HG03175 (cell line): ENCODE data around the gene TECR.
"Not testable (repeated sequence)": the region's sequence is repeated elsewhere in the genome, so short reads cannot be mapped to it uniquely, and the experiment has no call there.

Experiments
- ATAC-seq: cut with Tn5 transposase; IDR thresholded peaks from one replicate; pipeline ENCODE4 v1.9.1; 2021; ENCODE audit warnings: mild to moderate bottlenecking, moderate library complexity; ENCODE audit not compliant: unreplicated experiment

TECR gene

DNA sequence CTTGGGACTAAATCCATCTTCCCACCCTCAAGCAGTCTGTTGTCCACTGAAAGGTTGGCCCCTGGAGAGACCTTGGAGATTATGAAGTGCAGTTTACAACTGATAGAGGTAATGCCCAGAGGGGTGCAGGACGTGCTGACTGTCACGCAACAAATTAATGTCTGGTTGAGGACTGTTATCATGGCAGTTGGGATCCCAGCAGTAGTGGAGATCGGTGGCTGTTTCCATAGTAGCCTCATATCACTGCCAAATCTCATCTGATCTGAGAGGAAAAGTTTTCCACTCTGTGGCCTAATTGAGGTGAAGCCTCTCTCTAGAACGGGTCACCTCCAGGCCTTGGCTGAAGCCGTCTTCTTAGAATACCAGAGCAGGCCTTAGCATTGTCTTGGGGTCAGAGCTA lies 4.1 kb downstream of the TECR start:
- no peak for ATAC-seq

DNA sequence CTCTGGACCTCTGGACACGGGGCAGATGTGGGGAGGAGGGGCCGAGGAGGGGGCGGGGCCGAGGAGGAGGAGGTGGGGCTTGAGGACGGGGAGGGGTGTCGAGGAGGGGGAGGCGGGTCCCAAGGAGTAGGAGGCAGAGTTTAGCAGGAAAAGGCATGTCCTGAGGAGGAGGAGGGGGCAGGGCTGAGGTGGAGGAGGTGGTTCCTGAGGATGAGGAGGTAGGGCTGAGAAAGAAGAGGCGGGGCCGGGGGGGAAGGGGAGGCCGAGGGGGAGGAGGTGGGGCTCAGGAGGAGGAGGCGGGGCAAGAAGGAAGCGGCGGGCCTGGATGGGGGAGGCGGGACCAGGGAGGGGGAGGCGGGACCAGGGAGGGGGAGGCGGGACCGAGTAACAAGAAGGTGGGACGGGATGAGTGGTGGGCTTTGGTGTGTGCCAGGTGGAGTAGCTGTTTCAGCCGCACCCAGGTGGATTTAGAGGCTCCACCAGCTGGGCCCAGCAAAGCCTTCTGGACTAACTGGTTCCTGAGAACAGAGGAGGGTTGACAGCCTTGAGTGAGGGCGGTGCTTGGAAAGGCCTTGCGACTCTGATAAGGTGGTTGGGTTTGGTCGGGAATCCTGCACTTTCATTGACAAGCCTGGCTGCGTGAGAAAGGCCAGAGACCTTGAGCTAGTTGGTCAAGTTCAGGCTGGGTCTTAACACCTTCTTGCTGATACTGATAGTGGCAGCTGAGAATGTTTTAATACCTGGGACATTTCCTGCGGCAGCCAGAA lies 7.7 kb downstream of the TECR start:
- no peak for ATAC-seq

DNA sequence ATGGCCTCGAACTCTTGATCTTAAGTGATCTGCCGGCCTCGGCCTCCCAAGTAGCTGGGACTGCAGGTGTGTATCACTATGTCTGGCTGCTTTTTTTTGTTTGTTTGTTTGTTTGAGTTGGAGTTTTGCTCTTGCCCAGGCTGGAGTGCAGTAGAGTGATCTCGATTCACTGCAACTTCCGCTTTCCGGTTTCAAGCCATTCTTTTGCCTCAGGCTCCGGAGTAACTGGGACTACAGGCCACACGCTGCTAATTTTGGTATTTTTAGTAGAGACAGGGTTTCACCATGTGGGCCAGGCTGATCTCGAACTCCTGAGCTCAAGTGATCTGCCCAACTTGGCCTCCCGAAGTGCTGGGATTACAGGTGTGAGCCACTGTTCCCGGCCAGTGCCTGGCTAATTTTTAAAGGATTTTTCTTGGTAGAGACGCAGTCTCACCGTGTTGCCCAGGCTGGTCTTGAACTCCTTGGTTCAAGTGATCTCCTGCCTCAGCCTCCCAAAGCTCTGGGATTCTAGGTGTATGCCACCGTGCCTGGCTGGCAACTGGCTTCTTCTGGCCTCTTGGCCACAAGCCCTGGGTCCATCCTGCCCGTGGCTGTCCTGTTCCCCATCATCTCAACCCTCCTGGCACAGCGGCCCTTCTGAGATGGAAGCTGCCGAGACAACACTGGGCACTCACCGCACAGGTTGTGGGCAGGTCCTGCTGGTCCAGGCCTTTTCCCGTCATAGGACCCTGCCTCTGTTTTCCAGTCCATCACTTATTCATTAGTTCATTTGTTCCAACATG lies 11.5 kb downstream of the TECR start:
- ATAC-seq = no peak

DNA sequence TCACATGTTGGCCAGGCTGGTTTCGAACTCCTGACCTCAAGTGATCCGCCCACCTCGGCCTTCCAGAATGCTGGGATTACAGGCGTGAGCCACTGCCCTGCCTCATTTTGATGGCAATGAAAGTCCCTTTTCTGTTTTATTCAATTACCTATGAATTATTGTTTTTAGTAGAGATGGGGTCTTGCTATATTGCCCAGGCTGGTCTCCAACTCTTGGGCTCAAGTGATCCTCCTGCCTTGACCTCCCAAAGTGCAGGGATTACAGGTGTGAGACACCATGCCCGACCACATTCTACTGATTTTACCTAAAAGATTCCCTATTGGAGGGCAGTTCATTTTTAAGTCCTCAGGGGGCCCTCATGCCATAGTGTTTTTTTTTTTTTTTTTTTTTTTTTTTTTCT lies 12.6 kb downstream of the TECR start:
- ATAC-seq = not testable (repeated sequence)

DNA sequence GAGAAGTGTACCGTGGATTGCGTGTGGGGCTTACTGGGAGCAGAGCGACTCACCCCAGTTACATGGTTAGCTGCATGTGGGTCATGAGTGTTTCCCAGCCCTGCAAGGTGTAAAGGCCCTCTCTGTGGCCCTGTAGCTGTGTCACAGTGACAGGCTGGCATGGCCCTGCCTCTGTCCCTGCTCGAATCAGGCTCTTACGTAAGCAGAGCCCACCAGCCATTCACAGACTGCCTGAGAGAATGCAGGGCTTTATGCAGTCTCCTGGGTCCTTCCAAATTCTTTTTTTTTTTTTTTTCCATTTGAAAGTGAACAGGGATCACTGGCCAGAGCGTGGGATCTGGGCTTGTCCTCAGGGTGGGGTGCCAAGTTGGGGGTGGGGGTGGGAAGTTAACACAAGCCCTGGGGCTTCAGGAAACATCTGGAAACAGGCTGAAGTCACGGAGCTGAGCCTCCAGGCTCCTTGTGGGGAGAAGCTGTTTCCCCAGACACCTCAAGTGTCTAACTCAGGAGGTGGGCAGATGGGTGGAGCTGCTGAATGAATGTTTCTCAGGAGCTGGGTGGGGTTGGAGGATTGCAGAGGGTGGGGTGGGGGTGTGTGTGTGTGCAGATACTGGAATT lies 13.4 kb downstream of the TECR start:
- ATAC-seq = no peak

DNA sequence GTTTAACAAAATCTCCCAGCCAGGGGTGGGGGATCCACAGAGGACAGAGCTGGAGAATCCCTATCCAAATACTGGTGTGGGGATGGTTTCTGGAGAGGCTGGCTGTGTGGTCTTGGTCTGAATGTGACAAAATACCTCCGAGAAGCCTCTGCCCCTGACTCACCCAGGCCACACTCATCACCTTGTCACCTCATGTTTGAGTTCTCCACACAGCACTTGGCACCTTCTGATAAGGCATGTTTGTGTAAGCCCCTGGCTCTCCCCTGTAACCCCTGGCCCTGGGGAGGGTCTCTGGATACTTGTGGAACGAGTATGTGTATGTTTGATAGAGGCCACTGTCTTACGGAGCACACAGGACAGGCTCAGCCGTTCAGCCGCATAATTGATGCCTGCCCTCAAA lies 14.7 kb downstream of the TECR start:
- ATAC-seq = no peak

DNA sequence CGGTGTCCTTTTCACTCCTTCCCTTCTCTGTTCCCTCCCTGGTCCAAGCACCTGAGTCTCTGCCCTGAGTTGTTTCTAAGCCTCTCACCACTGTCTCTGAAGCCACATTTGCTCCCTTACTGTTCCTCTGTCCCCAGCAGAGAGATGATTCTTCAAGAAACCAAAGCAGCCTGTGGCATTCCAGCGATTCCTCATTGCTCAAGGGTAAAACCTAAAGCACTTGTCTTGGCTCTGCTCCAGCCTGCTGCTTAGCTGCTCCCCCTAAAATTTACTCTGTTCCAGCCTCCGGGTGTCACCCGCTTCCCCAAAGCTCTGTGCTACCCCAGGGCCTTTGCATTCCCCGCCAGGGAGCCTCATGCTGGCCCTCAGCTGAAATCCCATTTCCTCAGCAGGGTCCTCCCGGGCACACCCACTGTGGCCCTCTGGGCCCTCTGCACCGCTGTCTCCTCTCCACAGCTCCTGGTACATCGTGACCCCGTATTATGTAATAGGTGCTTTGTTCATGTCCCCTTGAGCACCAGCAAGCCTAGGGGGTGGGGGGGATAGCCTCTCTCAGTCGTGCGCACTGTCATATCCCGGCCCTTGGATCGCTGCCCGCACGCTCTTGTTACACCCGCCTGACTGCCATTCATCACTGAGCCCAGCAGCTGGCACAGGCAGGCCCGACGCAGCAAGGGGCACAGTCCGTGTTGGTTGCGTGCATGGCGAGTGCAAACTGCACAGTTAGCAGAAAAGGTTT lies 15.8 kb downstream of the TECR start:
- no peak for ATAC-seq

DNA sequence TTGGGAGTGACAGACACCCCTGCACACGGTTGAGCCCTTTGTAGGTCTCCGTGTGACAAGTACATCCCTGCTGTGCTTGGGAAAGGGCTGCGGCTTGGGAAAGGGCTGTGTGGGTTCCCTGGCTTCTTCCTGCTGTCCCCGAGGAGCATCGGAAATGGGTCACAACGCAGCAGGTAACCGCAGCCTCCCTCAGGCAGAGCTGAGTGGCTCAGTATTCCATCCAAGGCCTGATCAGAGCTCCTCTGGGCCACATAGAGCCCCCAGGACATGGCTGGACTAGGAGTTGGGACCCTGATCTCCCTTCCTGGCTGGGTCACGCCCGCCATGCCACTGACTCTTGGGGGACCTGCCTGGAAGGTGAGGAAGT lies 16.3 kb downstream of the TECR start:
- ATAC-seq = no peak

DNA sequence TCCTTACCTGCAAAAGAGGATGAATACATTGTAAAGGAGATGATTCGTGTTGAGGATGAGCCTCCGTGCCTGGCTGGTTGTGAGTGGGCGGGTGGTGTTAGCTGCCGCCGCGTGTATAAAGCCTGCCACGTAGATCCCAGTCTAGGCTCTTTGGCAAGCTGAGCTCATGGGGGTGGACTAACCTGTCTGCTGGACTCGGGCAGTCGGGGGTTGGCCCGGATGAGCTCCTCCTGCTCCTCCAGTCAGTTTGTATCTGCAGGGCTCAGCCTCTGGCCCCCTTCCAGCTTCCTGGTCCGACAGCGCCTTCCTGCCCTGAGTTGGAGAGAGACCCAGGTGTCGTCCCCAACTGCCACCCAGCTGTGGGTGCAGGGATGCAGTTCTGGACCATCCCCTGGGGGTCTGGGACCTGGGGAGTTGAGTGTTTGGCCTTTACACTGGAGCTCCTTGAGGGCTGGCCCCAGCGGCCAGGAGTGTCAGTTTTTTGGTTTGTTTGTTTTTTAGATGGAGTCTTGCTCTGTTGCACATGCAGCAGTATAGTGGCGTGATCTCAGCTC lies 20.9 kb downstream of the TECR start:
- ATAC-seq = no peak

DNA sequence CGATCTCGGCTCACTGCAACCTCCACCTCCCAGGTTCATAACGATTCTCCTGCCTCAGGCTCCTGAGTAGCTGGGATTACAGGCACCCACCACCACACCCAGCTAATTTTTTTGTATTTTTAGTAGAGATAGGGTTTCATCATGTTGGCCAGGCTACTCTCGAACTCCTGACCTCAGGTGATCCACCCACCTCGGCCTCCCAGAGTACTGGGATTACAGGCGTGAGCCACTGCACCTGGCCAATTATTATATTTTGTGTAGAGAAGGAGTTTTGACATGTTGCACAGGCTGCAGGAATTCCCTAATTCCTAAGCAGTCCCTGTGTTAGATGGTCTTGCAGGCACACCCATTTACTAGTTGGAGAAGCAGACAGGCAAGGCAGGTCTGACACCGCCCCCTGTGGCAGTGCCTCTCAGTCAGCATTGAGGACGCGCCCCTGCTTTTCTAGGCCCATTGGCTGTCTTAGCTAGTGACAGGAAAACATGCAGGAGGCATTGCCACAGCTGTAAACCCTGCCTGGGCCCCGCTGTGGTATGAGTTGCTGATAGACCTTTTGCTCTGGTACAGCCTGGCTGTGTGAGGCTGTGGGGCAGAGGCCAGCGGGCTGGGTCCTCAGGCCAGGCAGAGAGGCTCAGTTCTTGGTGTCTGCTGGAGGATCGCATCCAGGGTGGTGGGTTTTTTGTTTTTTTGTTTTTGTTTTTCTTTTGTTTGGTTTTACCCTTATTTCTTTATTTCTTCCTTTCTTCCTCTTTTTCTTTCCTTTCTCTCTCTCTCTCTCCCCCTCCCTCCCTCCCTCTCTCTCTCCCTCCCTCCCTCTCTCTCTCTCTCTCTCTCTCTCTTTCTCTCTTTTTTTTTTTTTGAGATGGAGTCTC lies 22.0 kb downstream of the TECR start:
- ATAC-seq = not testable (repeated sequence)

DNA sequence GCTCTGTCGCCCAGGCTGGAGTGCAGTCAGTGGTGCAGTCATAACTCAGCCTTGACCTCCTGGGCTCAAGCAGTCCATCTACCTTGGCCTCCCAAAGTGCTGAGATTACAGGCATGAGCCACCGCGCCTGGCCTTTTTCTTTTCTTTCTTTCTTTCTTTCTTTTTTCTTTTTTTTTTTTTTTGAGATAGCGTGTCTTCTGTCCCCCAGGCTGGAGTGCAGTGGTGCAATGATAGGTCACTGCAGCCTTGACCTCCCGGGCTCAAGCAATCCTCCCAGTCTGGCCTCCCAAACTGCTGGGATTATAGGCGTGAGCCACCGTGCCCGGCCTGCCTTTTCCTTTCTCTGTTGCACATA lies 22.6 kb downstream of the TECR start:
- not testable (repeated sequence) for ATAC-seq

DNA sequence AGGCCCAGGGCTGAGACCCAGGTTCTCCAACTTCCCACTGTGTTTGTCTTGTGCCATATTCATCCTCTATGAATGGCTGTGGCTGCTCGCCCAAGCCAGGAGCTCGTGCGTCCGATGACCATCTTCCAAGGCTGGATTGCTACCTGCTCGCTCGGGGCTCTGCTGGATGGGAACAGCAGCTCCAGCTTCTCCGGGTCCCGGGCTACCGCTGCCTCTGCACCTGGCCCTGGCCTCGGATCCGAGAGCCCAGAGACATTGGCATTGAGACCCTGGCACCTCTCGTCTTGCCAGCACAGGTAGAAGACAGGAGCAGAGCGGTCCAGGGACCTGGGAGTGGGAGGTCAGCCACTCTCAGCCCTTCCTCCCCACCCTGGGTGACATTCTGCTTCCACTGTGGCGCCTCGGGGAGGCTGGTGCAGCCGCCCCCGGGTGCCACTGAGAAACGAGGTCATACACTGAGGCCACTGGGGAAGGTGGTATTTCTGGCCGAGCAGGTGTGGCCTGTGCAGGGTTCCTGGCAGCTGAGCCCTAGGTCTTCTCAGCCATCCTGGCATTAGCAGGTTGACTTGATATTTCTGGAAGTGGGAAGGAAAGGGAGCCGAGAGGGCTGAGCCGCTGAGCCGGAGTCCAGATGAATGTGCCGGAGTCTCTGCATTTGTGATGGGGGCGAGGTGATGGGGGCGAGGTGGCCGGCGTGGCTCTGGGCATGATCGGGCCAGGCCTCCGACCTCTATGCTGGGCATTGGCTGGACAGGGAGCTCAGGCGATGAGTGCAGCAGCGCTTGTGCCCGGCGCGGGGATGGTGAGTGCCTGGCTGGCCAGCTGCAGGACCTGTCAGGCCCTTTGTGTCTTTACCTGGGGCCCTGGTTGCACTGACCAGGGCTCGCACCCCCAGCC lies 23.9 kb downstream of the TECR start:
- ATAC-seq = no peak

DNA sequence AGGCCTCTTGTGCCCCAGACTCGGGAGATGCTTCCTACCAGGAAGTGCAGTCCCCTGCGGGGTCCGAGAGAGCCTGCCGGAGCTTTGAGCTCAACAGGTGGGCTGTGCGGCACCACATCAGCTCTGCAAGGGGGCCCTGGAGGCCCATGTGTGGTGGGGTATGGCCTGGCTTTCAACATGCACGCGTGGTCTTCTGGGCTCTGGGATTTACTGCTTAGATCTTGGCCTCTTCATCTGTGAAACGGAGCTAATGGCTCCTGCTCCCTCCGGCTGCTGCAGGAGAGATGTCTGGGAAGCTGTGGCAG lies 24.5 kb downstream of the TECR start:
- no peak for ATAC-seq

DNA sequence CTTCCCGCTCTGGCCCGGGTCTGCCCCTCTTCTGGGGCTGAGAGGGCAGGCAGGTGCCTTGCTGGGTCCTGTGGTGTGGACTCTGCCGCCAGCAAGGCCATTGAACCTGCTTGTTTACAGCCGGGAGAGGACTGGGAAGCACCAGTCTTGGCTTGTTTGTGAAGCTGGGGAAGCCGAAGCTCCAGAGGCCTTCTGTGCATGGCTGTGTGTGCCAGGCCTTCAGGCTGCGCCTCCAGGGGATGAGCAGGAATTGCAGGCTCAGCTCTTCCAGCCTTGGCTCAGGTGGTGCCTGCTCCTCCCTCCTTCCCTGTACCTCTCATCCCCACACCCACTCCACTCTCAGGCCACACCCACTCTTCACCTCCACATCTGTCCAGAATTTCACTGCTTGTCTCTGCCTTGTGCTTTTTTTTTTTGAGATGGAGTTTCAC lies 25.0 kb downstream of the TECR start:
- no peak for ATAC-seq

DNA sequence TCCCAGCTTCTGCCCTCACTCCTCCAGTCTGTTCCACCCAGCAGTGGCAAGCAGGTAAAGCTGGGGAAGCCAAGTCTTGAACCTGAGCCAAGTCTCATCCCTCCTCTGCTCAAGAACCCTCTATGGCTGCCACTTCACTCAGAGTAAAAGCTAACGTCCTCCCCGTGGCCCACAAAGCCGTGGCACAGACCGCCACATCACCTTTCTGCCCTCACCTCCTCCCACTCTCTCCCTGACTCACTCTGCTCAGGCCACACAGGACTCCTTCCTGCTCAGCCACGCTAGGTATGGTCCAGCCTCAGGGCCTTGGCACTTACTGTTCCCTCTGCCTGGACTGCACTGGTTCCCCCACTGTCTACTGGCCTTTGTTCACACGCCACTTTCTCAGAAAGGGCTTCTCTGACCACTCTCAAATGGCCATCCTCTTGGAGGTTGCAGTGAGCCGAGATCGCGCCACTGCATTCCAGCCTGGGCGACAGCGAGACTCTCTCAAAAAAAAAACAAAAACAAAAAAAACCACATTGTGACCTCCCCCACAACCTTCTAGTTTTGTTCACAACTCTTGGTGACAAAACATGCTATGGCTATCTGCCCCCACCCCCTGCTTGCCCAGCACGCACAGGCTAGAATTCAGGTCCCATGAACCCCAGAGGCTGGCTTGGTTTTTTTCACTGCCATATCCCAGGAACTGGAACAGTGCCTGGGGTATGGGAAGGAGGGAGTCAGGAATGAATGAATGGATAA lies 26.7 kb downstream of the TECR start:
- ATAC-seq = no peak

DNA sequence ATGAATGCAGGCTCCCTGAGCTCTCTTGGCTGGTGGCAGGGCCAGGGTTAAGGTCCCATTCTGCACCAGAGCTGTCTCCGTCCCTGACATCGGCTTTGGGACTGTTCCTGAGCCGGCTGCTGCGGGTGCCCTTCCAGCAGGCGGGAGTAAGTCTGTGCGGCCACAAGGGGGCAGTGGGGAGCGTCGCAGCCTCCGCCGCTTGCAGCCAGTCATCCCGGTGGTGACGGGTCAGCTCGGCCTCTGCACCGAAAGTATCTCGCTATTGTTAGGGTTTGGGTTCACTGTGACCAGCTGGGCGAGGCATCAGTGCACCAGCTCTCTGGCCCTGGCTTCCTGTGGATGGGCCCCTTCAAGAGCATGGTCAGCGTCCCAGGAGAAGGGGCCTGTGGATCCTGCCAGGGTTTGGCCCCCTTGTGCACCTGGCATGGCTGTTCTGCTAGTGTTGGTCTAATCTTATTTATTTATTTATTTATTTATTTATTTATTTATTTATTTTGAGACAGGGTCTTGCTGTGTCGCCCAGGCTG lies 27.3 kb downstream of the TECR start:
- peak; percentile 65 for ATAC-seq

DNA sequence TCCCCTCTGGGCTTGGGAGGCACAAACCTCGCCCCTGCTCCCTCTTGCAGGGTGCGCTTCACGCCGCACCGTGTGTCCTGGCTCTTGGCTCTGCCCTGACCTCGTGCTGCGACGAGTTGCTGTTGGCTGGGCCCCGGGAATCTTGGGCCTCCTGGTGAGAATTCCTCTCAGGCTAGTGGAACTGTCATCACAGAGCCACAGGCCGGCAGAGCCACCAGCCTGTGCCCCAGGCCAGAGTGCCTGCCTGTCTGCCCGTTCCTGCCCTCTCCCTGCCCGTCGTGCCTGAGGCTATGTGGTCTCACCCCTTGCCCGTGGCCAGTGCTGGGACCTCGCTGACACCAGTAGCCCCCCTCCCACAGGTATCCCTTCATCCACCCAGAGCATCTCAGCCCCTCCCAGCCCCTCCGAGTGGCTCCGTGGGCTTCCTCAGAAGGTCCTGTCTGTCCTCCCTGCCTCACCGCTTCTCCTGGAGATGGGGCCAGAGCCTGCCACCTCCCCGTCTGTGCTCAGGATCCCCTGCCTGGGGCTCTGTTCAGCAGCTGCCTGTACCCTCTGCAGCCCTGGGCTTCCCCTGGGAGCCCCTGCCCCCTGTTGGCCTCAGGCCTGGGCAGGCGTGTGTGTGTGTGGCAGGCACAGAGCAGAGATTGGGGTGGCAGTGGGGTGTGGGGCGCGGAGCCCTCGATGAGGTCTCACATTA lies 29.1 kb downstream of the TECR start:
- no peak for ATAC-seq
